ENCODE results near the gene LCP1. TPM values are rescaled to one million over a fixed set of nuclear protein-coding genes. Genes with fewer than 3 reads are reported as not detected.

The LCP1 gene
- total RNA-seq, 1 experiment from 2014 or later: 9.1 TPM

DNA sequence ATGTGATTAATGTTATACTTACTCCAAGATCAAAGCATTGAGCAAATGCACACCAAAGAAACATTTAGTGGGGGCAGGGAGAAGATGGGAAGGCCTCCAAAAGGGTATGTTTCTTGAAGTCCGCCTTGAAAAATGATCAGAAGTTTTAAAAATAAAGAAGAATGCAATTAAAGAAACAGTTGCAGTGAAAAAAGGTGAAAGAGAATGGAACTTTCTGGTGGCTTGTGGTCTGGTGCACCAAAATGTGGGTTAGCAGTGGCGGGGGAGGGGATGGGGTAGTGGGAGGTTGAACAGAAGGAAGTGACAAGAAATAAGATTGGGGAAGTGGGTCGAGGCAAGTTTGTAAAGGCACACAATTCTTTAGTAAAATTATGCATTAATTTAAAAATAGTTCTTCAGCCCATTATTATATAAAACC, 2.5 kb downstream of the LCP1 start:
- no peaks in the 10 kb centered on the region for H3K27me3 ChIP-seq (replicated peaks; ENCODE audit: insufficient read depth, low read depth, low read length, poor library complexity)
- no TSS peak for BruUV-seq (replicated peaks)
- ChIA-PET POLR2A (ENCODE audit: low non-redundant PET) (no interaction called here), CTCF (no interaction called here)
- TF ChIP-seq, protein P1, sequence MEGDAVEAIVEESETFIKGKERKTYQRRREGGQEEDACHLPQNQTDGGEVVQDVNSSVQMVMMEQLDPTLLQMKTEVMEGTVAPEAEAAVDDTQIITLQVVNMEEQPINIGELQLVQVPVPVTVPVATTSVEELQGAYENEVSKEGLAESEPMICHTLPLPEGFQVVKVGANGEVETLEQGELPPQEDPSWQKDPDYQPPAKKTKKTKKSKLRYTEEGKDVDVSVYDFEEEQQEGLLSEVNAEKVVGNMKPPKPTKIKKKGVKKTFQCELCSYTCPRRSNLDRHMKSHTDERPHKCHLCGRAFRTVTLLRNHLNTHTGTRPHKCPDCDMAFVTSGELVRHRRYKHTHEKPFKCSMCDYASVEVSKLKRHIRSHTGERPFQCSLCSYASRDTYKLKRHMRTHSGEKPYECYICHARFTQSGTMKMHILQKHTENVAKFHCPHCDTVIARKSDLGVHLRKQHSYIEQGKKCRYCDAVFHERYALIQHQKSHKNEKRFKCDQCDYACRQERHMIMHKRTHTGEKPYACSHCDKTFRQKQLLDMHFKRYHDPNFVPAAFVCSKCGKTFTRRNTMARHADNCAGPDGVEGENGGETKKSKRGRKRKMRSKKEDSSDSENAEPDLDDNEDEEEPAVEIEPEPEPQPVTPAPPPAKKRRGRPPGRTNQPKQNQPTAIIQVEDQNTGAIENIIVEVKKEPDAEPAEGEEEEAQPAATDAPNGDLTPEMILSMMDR (conservative IDR thresholded peaks at IDR 0.05; ENCODE audit: low read depth, low read length): no peak
- TF ChIP-seq EZH2 (IDR thresholded peaks at IDR 0.05; ENCODE audit: borderline replicate concordance, low read depth, low read length, poor library complexity, severe bottlenecking): no peak
- DNase-seq (ENCODE audit: low spot score): no peak
- no peak overlapping the region for H3K4me3 ChIP-seq (ENCODE audit: low read depth, low read length, poor library complexity, severe bottlenecking)
- intact Hi-C loops (cut with micrococcal nuclease; ENCODE audit: unreplicated experiment): no loop called here
- no peaks in the 10 kb centered on the region for H3K36me3 ChIP-seq (ENCODE audit: insufficient read depth, low read length, poor library complexity, severe bottlenecking)
- no peak overlapping the region for H3K27ac ChIP-seq (ENCODE audit: low read depth, low read length, poor library complexity, severe bottlenecking)
- no peaks in the 10 kb centered on the region for H3K9me3 ChIP-seq (ENCODE audit: low read depth, low read length, poor library complexity, severe bottlenecking)
- peaks cover 35% of the 10 kb centered on the region for H3K4me1 ChIP-seq (ENCODE audit: insufficient read depth, low read length, poor library complexity, severe bottlenecking)

DNA sequence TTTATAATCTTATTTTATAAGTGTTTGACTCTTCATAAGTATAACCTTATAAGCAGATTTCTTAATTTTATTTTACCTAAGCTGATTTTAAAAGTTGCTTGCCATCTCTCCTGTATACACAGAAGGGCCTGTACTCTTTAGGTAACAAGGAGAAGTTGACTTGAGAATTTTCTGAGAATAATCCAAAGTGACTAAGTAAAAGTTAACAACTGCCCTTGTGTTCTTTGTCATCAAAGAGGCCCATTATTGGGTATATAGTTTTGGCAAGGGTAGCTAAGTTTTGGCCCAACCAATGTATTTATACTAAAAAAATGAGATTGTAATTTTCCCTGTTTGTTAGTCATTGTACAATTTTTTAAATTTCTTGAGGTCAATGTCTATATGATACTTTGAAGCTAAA, 3.2 kb downstream of the LCP1 start:
- ChIA-PET POLR2A (ENCODE audit: low non-redundant PET) (no interaction called here), CTCF (no interaction called here)
- H3K36me3 ChIP-seq (ENCODE audit: insufficient read depth, low read length, poor library complexity, severe bottlenecking): no peaks in the 10 kb centered on the region
- BruUV-seq (replicated peaks): no TSS peak
- intact Hi-C loops (cut with micrococcal nuclease; ENCODE audit: unreplicated experiment): no loop called here
- no peaks in the 10 kb centered on the region for H3K9me3 ChIP-seq (ENCODE audit: low read depth, low read length, poor library complexity, severe bottlenecking)
- H3K4me1 ChIP-seq (ENCODE audit: insufficient read depth, low read length, poor library complexity, severe bottlenecking): peaks cover 35% of the 10 kb centered on the region
- H3K27me3 ChIP-seq (replicated peaks; ENCODE audit: insufficient read depth, low read depth, low read length, poor library complexity): no peaks in the 10 kb centered on the region
- H3K27ac ChIP-seq (ENCODE audit: low read depth, low read length, poor library complexity, severe bottlenecking): no peak overlapping the region
- TF ChIP-seq EZH2 (IDR thresholded peaks at IDR 0.05; ENCODE audit: borderline replicate concordance, low read depth, low read length, poor library complexity, severe bottlenecking): no peak
- TF ChIP-seq, protein P1 (conservative IDR thresholded peaks at IDR 0.05; ENCODE audit: low read depth, low read length): no peak
- H3K4me3 ChIP-seq (ENCODE audit: low read depth, low read length, poor library complexity, severe bottlenecking): no peak overlapping the region
- no peak for DNase-seq (ENCODE audit: low spot score)

DNA sequence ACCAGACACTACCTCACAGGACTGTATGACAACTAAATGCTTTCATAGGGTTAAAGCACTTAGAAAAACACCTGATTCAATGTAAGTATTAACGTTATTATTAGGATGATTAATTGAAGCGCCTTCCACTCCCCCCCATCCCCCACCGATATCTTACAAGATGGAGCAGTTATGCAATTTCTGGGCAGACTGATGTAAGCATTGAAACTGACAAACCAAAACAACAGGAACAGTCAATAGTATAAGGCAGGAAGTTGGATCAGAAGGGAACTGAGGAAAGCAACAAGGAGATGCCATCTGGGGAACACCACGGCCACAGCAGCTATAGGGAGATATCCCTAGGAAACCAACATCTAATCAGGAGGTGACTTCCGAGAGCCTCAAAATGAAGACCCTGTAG, 3.8 kb downstream of the LCP1 start:
- Histone ChIP-seq H3K9me3 (ENCODE audit: low read depth, low read length, poor library complexity, severe bottlenecking) (no peaks in the 10 kb centered on the region), H3K4me3 (ENCODE audit: low read depth, low read length, poor library complexity, severe bottlenecking) (no peak overlapping the region), H3K4me1 (ENCODE audit: insufficient read depth, low read length, poor library complexity, severe bottlenecking) (peaks cover 35% of the 10 kb centered on the region), H3K27ac (ENCODE audit: low read depth, low read length, poor library complexity, severe bottlenecking) (no peak overlapping the region), H3K36me3 (ENCODE audit: insufficient read depth, low read length, poor library complexity, severe bottlenecking) (no peaks in the 10 kb centered on the region), H3K27me3 (replicated peaks; ENCODE audit: insufficient read depth, low read depth, low read length, poor library complexity) (no peaks in the 10 kb centered on the region)
- DNase-seq (ENCODE audit: low spot score): no peak
- CTCF ChIA-PET: no interaction called here
- no TSS peak for BruUV-seq (replicated peaks)
- intact Hi-C loops (cut with micrococcal nuclease; ENCODE audit: unreplicated experiment): no loop called here
- POLR2A ChIA-PET (ENCODE audit: low non-redundant PET): no interaction called here
- no peak for TF ChIP-seq EZH2 (IDR thresholded peaks at IDR 0.05; ENCODE audit: borderline replicate concordance, low read depth, low read length, poor library complexity, severe bottlenecking)
- TF ChIP-seq, protein P1 (conservative IDR thresholded peaks at IDR 0.05; ENCODE audit: low read depth, low read length): no peak

Data from A673 (cell line).